Transverse colon (tissue), 4 donors: ENCODE results near the gene GET4. TPM values are rescaled to one million over a fixed set of nuclear protein-coding genes. Genes with fewer than 3 reads are reported as not detected.

Source experiments
- DNase-seq: peaks from one replicate; pipeline ENCODE4 v3.0.0-alpha.2; 2019
- H3K27ac ChIP-seq, 4 donors: fragments of 200-600 bp; sonication (generic); 2 replicates each; pipeline ENCODE4 v1.5.1; 2016 to 2018; ENCODE audit warnings: inconsistent platforms in 4 of 4
- H3K27me3 ChIP-seq: fragments of 200-600 bp; sonication (generic); 2 replicates; pipeline ENCODE4 v1.5.1; 2017; ENCODE audit warnings: inconsistent platforms
- H3K36me3 ChIP-seq, 4 donors: fragments of 200-600 bp; sonication (generic); 2 replicates each; pipeline ENCODE4 v1.5.1; 2017 to 2019; ENCODE audit warnings: inconsistent platforms in 4 of 4
- H3K4me1 ChIP-seq, 4 donors: fragments of 200-600 bp; sonication (generic); 2 replicates each; pipeline ENCODE4 v1.5.1; 2017 to 2020; ENCODE audit warnings: inconsistent platforms in 4 of 4
- H3K4me3 ChIP-seq, 4 donors: fragments of 200-600 bp; sonication (generic); 1 replicate in 1 of 4; 2 replicates in 3 of 4; pipeline versions ENCODE4 v1.5.1 to v1.6.1; 2017 to 2019; ENCODE audit warnings: inconsistent platforms in 4 of 4
- H3K9me3 ChIP-seq, 2 donors: fragments of 200-600 bp; sonication (generic); 2 replicates each; pipeline ENCODE4 v1.5.1; 2017 to 2019; ENCODE audit warnings: inconsistent platforms in 2 of 2
- CTCF ChIP-seq, 5 experiments: fragments of 200-600 bp in 3 of 5; fragments of 450-650 bp in 2 of 5; sonication (generic) in 3 of 5; IDR thresholded peaks; 1 replicate in 2 of 5; 2 replicates in 3 of 5; pipeline ENCODE4 v1.5.1; 2016 to 2017; ENCODE audit warnings: antibody characterized with exemption in 5 of 5, inconsistent platforms in 3 of 5, mild to moderate bottlenecking in 2 of 5, moderate library complexity in 1 of 5
- EP300 ChIP-seq: sonication (generic); formaldehyde crosslinking; IDR thresholded peaks from one replicate; pipeline ENCODE4 v1.6.1; 2017; ENCODE audit warnings: antibody characterized with exemption, low read depth
- POLR2A ChIP-seq: fragments of 450-650 bp; IDR thresholded peaks from one replicate; pipeline ENCODE4 v1.6.1; 2016; ENCODE audit warnings: antibody characterized with exemption, mild to moderate bottlenecking, moderate library complexity
- POLR2AphosphoS5 ChIP-seq, 3 donors: sonication (generic); formaldehyde crosslinking; IDR thresholded peaks; one replicate each; pipeline ENCODE4 v1.6.1; 2016; ENCODE audit warnings: antibody characterized with exemption in 3 of 3
- WGBS, 2 donors: methylation state at CpG; one replicate each; pipeline ENCODE4 v1.1.5; 2018; ENCODE audit warnings: low coverage in 1 of 2; 5-methylcytosine and 5-hydroxymethylcytosine counted together
- in situ Hi-C, 4 donors: fragments of 200-750 bp; cut with MboI; loops; one replicate each; pipeline versions ENCODE4 v1.15.0 to v1.15.1; 2017; ENCODE audit warnings: low sequenced_read_pairs in 3 of 4, low pct_ligation_motif_present in 1 of 4, low pct_unique_long_range_greater_than_20kb in 1 of 4
- intact Hi-C: fragments of 100-400 bp; cut with DNase I; formaldehyde crosslinking; loops from one replicate; pipeline ENCODE4 v1.15.1; 2023; ENCODE audit warnings: low total_unique reads
- total RNA-seq, 4 donors: library from RNA; depleted of rRNA; stranded (reverse); fragments of >200 nt; gene quantifications; one replicate each; pipeline ENCODE4 v1.1.0, GENCODE V29; 2016

Gene GET4
- total RNA-seq, 4 donors from 2014 or later, result 49.4 to 116 (median 85.2) TPM

DNA sequence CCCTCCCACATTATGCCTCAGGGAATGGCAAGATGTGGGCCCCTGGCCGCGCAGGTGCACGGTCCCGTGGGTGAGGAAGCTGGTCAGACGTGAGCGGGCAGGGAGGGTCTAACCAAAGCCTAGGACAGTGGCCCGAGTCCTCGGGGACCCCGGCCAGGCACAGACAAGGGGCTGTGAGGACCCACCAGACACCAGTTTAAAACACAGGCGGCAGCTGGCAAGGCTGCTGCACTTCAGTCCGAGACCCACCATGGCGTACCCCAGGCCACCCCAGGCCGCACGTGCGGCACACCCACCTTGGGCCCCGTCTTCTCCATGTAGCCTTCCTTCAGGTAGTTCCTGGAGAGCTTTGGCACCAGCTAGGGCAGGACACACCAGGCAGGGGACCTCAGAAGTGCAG is 23.5 kb downstream of the GET4 start:
- DNase-seq, result no peak
- Histone ChIP-seq H3K4me3 (no peak overlapping the region), H3K27me3 (no peaks in the 10 kb centered on the region), H3K36me3 (peaks cover 0 to 19% (median 8%) of the 10 kb centered on the region in 4 donors), H3K9me3 (no peaks in the 10 kb centered on the region), H3K4me1 (peaks cover 5 to 21% (median 14%) of the 10 kb centered on the region in 4 donors), H3K27ac (peak overlapping the region in 2 of 4 donors; percentile 81 to 82)
- WGBS, 2 donors, result 88% methylated on average over 16 of the region's 16 CpGs; no CpG with 5 or more reads in 1 of the 2 donors
- intact Hi-C loops, result no loop called here
- in situ Hi-C loops, result no loop called here
- no peak for TF ChIP-seq CTCF (IDR thresholded peaks at IDR 0.05)
- TF ChIP-seq EP300, result no peak
- no peak for TF ChIP-seq POLR2AphosphoS5 (IDR thresholded peaks at IDR 0.05)
- TF ChIP-seq POLR2A, result no peak

- intact Hi-C loops, result no loop called here
- Histone ChIP-seq H3K4me1 (peaks cover 5 to 21% (median 14%) of the 10 kb centered on the region in 4 donors), H3K4me3 (no peak overlapping the region), H3K27me3 (no peaks in the 10 kb centered on the region), H3K27ac (peak overlapping the region; percentile 54 to 82 (median 75)), H3K9me3 (no peaks in the 10 kb centered on the region), H3K36me3 (peaks cover 0 to 13% (median 5%) of the 10 kb centered on the region in 4 donors)
- in situ Hi-C loops, result no loop called here
- no peak for TF ChIP-seq POLR2AphosphoS5 (IDR thresholded peaks at IDR 0.05)
- no peak for TF ChIP-seq CTCF (IDR thresholded peaks at IDR 0.05)
- no peak for DNase-seq
- 82 to 100% methylated on average over 1 to 23 of the region's 26 CpGs for WGBS, 2 donors
Observed at GRCh38 chr7:900331-901040, 24.1 kb downstream of the GET4 start.

GRCh38 chr7:901041-901387 is 24.7 kb downstream of the GET4 start:
- TF ChIP-seq POLR2A, result no peak
- no peak for TF ChIP-seq CTCF (IDR thresholded peaks at IDR 0.05)
- TF ChIP-seq POLR2AphosphoS5 (IDR thresholded peaks at IDR 0.05), result no peak
- TF ChIP-seq EP300, result no peak
- WGBS, 2 donors, result 73% methylated on average over 8 of the region's 8 CpGs; no CpG with 5 or more reads in 1 of the 2 donors
- H3K4me1 ChIP-seq, result peaks cover 5 to 21% (median 14%) of the 10 kb centered on the region in 4 donors
- peaks cover 0 to 8% (median 3%) of the 10 kb centered on the region in 4 donors for H3K36me3 ChIP-seq
- H3K4me3 ChIP-seq, result no peak overlapping the region
- no peaks in the 10 kb centered on the region for H3K27me3 ChIP-seq
- H3K9me3 ChIP-seq, result no peaks in the 10 kb centered on the region
- in situ Hi-C loops, result no loop called here
- intact Hi-C loops, result no loop called here
- no peak for DNase-seq
- H3K27ac ChIP-seq, result peak overlapping the region; percentile 54 to 82 (median 75)

GRCh38 chr7:901388-902154 is 25.2 kb downstream of the GET4 start:
- Histone ChIP-seq H3K27ac (peak overlapping the region; percentile 63 to 82 (median 75)), H3K36me3 (peaks cover 0 to 6% (median 1%) of the 10 kb centered on the region in 4 donors)

More at GRCh38 chr7:901388-902154, 25.2 kb downstream of the GET4 start:
- intact Hi-C loops (no loop called here), in situ Hi-C loops (no loop called here)
- H3K4me1 ChIP-seq, result peaks cover 5 to 21% (median 14%) of the 10 kb centered on the region in 4 donors
- no peak overlapping the region for H3K4me3 ChIP-seq
- DNase-seq, result peak; percentile 95
- 38 to 70% methylated on average over 2 to 17 of the region's 24 CpGs for WGBS, 2 donors
- TF ChIP-seq POLR2AphosphoS5 (IDR thresholded peaks at IDR 0.05), result peak in 1 of 3 donors; percentile 59
- TF ChIP-seq EP300, result no peak
- peak in 1 of 5 experiments; percentile 7 for TF ChIP-seq CTCF (IDR thresholded peaks at IDR 0.05)
- TF ChIP-seq POLR2A, result no peak
- no peaks in the 10 kb centered on the region for H3K27me3 ChIP-seq
- no peaks in the 10 kb centered on the region for H3K9me3 ChIP-seq
